HTR-8/SVneo (cell line): ENCODE data around the gene ARHGAP30.
"Not testable (repeated sequence)": the region's sequence is repeated elsewhere in the genome, so short reads cannot be mapped to it uniquely, and the experiment has no call there.

Experiments used
- DNase-seq: peaks from one replicate; pipeline ENCODE4 v3.0.0; 2011; ENCODE audit warnings: low spot score, mixed read lengths; ENCODE audit not compliant: insufficient read length
- FAIRE-seq: peaks from 2 replicates; lab custom pipeline; 2011; peaks lifted over from hg19 to GRCh38; lab: Jason Lieb, UNC

ARHGAP30 gene

GRCh38 chr1:161044908-161045735 lies 24.6 kb downstream of the ARHGAP30 start:
- peak; percentile 51 for DNase-seq
- FAIRE-seq = no peak

DNA sequence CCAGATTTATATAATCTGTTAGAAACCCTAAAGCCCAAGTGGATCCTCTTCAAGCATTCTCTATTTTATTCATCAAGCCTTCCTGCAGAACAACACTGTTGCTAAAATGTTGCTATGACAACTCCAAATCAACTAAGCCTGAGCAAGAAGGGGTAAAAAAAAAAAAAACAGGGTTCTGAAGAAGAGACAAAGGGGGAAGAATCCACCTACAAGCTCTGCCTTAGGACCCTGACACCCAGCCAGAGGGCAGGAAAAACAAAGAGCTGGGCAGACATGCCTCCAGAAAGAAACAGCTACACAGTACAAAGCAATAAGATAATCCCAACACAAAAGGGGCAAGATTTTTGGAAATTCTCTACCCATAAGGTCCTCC lies 25.2 kb downstream of the ARHGAP30 start:
- no peak for FAIRE-seq

GRCh38 chr1:161039546-161039945 lies 30.1 kb downstream of the ARHGAP30 start:
- FAIRE-seq (no peak), DNase-seq (no peak)

More for the DNA sequence above, 25.2 kb downstream of the ARHGAP30 start:
- DNase-seq = no peak

- DNase-seq (no peak), FAIRE-seq (no peak)
These were observed 30.5 kb downstream of the ARHGAP30 start for GRCh38 chr1:161039154-161039545.

GRCh38 chr1:161038523-161039153 lies 31.1 kb downstream of the ARHGAP30 start, which contains the start of gene TSTD1:
TSTD1 (minus strand) TSS chr1:161038964; CDS start chr1:161038889, 75 bp downstream.
- FAIRE-seq = no peak
- DNase-seq = peak; percentile 32

- DNase-seq (no peak), FAIRE-seq (no peak)
These were observed 31.8 kb downstream of the ARHGAP30 start for GRCh38 chr1:161037661-161038522.

- FAIRE-seq = no peak
- no peak for DNase-seq
These were observed 35.9 kb downstream of the ARHGAP30 start for GRCh38 chr1:161033751-161034150.

DNA sequence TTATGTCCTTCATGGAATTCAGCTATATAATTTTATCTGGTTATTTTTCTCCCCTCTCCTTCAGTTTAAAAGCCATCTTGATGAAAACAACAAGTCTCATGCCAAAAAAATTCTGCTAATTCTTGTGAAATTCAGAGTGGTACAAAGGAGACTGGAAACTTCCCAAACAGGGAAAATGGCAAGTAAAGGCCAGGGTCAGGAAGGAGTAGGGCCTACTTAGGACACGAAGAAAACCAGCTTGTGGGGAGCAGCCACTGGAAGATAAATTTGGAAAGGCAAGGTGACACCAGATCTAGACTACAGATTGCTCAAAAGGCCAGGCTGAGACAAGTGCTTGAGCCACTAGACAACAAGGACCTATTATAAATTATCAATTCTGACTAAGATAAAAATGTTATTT lies 37.3 kb downstream of the ARHGAP30 start:
- FAIRE-seq = no peak
- no peak for DNase-seq

GRCh38 chr1:161031874-161032273 lies 37.8 kb downstream of the ARHGAP30 start:
- FAIRE-seq (no peak), DNase-seq (no peak)

DNA sequence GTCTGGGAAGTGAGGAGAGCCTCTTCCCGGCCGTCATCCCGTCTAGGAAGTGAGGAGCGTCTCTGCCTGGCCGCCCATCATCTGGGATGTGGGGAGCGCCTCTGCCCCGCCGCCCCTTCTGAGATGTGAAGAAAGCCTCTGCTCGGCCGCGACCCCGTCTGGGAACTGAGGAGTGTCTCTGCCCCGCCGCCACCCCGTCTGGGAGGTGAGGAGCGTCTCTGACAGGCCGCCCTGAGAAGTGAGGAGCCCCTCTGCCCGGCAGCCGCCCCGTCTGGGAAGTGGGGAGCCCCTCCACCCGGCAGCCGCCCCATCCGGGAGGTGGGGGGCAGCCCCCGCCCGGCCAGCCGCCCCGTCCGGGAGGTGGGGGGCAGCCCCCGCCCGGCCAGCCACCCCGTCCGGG lies 40.2 kb downstream of the ARHGAP30 start:
- FAIRE-seq, DNase-seq: not testable (repeated sequence)

DNA sequence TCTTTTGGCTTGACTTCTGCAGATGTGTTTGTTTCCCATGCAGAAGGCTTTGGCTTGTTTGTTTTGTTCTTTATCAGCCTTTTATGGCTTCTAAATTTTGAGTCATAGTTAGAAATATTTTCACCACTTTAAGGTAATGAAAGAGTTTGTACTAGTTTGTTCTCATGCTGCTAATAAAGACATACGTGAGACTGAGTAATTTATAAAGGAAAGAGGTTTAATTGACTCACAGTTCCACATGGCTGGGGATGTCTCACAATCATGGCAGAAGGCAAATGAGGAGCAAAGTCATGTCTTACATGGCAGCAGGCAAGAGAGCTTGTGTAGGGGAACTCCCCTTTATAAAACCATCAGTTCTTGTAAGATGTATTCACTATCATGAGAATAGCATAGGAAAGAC lies 42.7 kb downstream of the ARHGAP30 start:
- DNase-seq, FAIRE-seq: not testable (repeated sequence)

GRCh38 chr1:161022432-161022831 lies 47.3 kb downstream of the ARHGAP30 start:
- DNase-seq, FAIRE-seq: not testable (repeated sequence)

DNA sequence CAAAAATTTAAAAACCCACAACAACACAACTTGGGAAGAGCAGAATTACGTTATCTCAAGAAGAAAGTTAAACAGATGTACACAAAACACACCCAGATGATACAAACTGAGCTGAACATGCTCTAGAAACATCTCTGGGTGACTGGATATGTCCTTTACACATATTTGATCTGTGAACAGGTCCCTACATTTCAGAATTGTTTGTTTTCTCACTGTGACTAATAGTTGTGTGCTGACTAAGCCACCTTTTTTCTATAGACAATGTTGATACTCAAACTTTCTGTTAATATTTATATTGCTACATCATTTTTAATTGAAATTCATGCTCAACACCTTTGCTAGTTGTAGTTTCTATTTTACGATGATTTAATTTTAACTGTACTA lies 47.7 kb downstream of the ARHGAP30 start:
- DNase-seq (no peak), FAIRE-seq (no peak)

DNA sequence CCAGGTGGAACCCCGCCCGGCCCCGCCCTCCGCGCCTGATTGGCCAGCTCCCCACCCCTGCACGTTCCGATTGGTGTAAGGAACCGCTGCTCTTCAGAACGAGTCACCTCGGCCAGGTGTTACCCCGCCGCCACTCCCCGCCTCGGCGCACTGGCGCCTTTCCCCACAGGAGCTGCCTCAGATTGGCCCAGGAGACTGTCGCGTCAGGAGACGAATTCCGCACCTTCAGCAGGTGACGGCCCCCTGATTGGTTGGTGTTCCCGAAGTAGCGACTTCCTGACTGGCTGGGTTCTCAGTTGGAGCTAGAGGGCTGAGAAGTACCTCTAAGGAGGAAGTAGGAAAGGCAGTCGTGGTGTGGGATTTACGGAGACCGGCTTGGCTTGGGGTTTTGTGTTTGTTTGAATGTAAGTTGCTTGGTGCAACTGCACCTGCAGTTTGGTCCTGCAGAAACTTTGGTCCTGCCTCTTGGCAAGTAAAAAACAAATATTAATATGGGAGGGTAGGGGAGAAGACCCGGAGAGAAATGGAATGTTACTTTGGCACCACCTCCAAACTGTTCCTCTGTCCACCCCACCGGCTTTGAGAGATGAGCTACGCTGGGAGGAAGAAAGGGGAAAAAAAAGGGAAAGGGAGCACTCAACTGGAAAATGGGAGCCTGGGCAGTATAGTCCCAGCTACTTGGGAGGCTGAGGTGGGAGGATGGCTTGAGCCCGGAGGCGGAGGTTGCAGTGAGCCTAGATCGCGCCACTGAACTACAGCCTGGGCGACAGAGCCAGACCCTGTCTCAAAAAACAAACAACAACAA lies 48.3 kb downstream of the ARHGAP30 start:
- peak; percentile 74 for DNase-seq
- FAIRE-seq = no peak

- no peak for DNase-seq
- FAIRE-seq = no peak
These were observed 49.1 kb downstream of the ARHGAP30 start, which contains the start of gene F11R for GRCh38 chr1:161020509-161021164. F11R (minus strand) TSS chr1:161021152; CDS start chr1:161021073, 79 bp downstream.

DNA sequence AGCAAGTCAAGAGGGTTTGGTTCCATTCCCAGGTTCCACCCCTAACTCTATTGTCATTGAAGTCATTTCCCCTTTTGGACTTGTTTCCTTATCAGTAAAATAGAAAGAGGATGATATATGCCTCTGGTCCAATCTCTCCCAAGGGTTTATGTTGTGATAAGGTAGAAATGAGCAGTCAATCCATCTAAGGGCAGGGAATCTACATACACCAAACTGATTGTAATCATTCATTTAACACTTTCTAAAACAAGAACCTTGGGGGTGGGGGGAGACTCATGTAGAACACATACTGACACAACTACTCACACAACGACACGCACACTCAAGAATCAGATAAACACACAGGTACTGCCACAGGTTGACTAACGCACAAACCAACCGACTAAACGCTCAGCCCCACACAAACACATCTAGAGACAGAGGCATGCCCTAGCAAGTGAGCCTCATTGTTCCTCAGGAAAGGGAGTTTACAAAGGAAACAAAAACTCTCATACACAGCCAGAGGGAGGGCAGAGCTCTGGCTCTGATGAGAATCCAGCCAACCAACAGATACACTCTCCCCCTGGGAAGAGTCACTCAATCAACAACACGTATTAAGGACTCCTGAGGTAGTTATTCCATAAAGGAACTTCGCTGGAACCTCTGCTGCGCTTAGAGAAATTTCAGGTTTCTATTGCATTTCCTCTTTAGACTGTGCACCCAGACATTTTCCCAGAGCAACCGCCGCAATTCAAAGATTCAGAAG lies 49.8 kb downstream of the ARHGAP30 start:
- FAIRE-seq (no peak), DNase-seq (no peak)

DNA sequence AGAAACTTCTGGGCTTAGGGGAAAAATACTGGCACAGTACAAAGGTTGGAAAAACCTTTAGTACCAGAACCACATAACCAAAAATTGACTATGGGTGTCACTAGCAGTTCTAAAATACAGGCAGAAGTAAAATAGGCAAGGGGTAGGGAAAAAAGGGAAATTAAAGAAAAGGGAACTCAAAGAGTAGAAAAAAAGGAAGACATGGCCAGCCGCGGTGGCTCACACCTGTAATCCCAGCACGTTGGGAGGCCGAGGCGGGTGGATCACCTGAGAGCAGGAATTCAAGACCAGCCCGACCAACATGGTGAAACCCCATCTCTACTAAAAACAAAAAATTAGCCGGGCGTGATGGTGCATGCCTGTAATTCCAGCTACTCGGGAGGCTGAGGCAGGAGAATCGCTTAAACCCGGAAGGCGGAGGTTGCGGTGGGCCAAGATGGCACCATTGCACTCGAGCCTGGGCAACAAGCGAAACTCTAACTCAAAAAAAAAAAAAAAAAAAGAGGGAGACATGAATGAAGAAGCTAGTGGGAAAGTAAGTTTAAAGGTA lies 50.5 kb downstream of the ARHGAP30 start:
- not testable (repeated sequence) for DNase-seq, FAIRE-seq

GRCh38 chr1:161018631-161018930 lies 51.1 kb downstream of the ARHGAP30 start:
- DNase-seq (no peak), FAIRE-seq (no peak)
